Mesothelial cell of epicardium (in vitro differentiated cells): ENCODE results near the gene KIAA2012. TPM values are rescaled to one million over a fixed set of nuclear protein-coding genes. Genes with fewer than 3 reads are reported as not detected.

Experiments
- DNase-seq, 2 experiments: peaks; one replicate each; pipeline ENCODE4 v3.0.0; 2021; ENCODE audit warnings: low spot score in 2 of 2; ENCODE audit not compliant: unreplicated experiment in 2 of 2
- H3K27ac Mint-ChIP-seq: 2 replicates; pipeline ENCODE4 v1.8.0; 2021; ENCODE audit warnings: mixed read lengths
- H3K27me3 Mint-ChIP-seq: 2 replicates; pipeline ENCODE4 v1.8.0; 2021; ENCODE audit warnings: low read depth, mixed read lengths
- H3K36me3 Mint-ChIP-seq: 2 replicates; pipeline ENCODE4 v1.8.0; 2021; ENCODE audit warnings: mixed read lengths
- H3K4me1 Mint-ChIP-seq: 2 replicates; pipeline ENCODE4 v1.8.0; 2021; ENCODE audit warnings: mixed read lengths
- H3K4me3 Mint-ChIP-seq: 2 replicates; pipeline ENCODE4 v1.8.0; 2021; ENCODE audit warnings: mild to moderate bottlenecking, moderate library complexity, mixed read lengths
- H3K9me3 Mint-ChIP-seq: 2 replicates; pipeline ENCODE4 v1.8.0; 2021; ENCODE audit warnings: mixed read lengths
- total RNA-seq: library from RNA; stranded (reverse); gene quantifications from 3 replicates; pipeline ENCODE4 v1.2.1, GENCODE V29; 2021
- TF ChIP-seq, protein P1 (sequence below): fragments of 200-600 bp; sonication (generic); IDR thresholded peaks from one replicate; pipeline ENCODE4 v1.5.0; 2021; ENCODE audit warnings: antibody characterized with exemption; ENCODE audit not compliant: unreplicated experiment

Gene KIAA2012
- total RNA-seq, 1 donor from 2014 or later: 0.45 TPM

DNA sequence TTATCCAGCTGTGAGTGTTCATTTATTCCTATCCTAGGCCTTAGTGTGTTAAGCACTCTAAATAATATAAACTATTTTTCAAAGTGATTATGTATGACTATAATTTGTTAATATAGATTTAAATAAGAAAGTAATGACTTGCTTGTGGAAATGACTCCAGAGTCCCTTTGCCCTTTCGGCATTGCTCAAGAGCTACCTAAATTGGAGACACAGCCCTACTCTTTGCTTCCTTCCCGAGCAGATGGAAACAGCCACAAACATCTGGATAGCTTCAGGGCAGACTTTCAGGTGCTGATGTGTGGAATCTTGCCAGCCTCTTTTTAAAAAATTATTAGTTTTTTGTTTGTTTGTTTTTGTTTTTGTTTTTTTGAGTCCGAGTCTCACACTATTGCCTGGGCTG is 121.4 kb downstream of the KIAA2012 start:
- no peak overlapping the region for H3K27ac Mint-ChIP-seq
- DNase-seq: no peak
- H3K4me3 Mint-ChIP-seq: no peak overlapping the region
- no peaks in the 10 kb centered on the region for H3K36me3 Mint-ChIP-seq
- H3K4me1 Mint-ChIP-seq: no peaks in the 10 kb centered on the region
- TF ChIP-seq, protein P1, sequence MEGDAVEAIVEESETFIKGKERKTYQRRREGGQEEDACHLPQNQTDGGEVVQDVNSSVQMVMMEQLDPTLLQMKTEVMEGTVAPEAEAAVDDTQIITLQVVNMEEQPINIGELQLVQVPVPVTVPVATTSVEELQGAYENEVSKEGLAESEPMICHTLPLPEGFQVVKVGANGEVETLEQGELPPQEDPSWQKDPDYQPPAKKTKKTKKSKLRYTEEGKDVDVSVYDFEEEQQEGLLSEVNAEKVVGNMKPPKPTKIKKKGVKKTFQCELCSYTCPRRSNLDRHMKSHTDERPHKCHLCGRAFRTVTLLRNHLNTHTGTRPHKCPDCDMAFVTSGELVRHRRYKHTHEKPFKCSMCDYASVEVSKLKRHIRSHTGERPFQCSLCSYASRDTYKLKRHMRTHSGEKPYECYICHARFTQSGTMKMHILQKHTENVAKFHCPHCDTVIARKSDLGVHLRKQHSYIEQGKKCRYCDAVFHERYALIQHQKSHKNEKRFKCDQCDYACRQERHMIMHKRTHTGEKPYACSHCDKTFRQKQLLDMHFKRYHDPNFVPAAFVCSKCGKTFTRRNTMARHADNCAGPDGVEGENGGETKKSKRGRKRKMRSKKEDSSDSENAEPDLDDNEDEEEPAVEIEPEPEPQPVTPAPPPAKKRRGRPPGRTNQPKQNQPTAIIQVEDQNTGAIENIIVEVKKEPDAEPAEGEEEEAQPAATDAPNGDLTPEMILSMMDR: no peak
- H3K27me3 Mint-ChIP-seq: peaks cover 3% of the 10 kb centered on the region
- no peaks in the 10 kb centered on the region for H3K9me3 Mint-ChIP-seq

DNA sequence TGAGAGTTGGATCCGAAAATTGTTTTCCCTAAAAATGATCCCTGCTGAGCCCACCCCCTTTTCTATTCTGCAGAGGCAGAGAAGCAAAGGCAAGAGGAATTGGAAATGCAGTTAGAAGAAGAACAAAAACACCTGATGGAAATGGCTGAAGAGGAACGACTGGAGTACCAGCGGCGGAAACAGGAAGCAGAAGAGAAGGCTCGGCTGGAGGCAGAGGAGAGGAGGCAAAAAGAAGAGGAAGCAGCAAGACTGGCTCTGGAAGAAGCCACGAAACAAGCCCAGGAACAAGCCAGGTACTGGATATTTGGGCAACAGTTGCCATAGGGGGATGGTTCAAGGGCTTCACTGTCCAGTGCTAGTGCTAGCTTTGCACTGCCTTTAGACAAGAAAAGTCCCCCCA is 123.7 kb downstream of the KIAA2012 start:
- no peak for DNase-seq
- TF ChIP-seq, protein P1: no peak
- Mint-ChIP-seq H3K4me1 (no peaks in the 10 kb centered on the region), H3K27ac (no peak overlapping the region), H3K4me3 (no peak overlapping the region), H3K27me3 (peaks cover 1% of the 10 kb centered on the region), H3K36me3 (peaks cover 8% of the 10 kb centered on the region), H3K9me3 (no peaks in the 10 kb centered on the region)

DNA sequence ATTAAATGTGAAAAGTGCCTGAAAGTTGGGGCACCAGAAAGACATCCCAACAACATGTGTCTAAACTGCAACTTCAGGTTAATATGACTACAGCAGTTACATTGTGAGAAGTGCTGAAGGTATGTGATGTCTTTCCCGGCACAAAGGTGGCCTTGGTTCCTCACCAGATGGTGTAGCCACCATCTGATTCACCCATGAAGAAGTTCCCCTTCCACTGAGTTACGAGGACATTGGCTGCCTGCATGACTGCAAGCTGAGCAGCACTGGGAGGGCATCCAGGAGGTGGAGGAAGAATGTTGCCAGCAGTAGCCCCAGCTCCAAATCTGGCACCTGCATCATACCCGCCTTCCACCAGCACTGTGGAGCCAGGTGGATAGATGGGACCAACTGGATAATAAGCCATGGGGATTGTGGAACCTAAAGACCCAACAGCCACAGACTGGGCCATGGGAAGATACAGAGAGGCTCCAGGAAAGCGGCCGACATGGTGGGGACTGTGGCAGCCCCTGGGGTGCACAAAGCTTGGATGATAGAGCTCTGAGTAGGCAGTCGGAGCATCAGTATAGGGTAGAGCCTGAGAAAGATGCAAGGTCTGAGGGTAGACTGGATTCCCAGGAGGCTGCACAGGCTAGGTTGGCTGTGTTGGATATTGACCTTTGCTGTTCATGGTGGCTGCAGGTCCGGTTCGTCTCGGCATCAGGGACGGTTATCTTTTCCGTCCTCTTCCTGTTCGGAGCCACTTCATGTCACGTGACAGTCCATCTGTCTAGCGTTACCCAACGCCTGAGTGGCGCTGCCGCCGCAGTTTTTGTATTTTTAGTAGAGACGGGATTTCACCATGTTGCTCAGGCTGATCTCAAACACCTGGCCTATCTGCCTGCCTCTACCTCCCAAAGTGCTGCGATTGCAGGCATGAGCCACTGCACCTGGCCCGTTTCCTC is 128.4 kb downstream of the KIAA2012 start:
- no peaks in the 10 kb centered on the region for H3K4me1 Mint-ChIP-seq
- no peak overlapping the region for H3K27ac Mint-ChIP-seq
- TF ChIP-seq, protein P1: no peak
- peaks cover 1% of the 10 kb centered on the region for H3K27me3 Mint-ChIP-seq
- no peaks in the 10 kb centered on the region for H3K9me3 Mint-ChIP-seq
- no peak for DNase-seq
- peaks cover 20% of the 10 kb centered on the region for H3K36me3 Mint-ChIP-seq
- H3K4me3 Mint-ChIP-seq: no peak overlapping the region

DNA sequence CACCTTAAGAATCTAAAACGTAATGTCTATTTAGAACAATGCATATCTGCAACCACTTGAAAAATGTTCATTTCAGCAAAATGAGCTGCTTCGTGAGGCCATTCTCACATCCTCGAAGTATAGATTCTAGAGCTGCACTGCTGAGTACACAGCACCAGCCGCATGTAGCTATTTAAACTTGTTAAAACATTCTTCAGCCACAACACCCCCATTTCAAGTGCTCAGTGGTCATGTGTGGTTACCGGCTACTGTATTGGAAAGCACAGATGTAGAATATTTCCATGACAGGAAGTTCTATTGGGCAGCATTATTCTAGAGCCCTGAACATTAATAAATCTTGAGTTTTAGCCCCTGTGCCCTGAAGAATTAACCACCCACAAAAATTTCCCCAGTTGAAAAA is 130.3 kb downstream of the KIAA2012 start:
- Mint-ChIP-seq H3K4me3 (no peak overlapping the region), H3K36me3 (peaks cover 25% of the 10 kb centered on the region), H3K4me1 (no peaks in the 10 kb centered on the region), H3K9me3 (no peaks in the 10 kb centered on the region), H3K27ac (no peak overlapping the region), H3K27me3 (peaks cover 1% of the 10 kb centered on the region)
- DNase-seq: no peak
- TF ChIP-seq, protein P1: no peak

DNA sequence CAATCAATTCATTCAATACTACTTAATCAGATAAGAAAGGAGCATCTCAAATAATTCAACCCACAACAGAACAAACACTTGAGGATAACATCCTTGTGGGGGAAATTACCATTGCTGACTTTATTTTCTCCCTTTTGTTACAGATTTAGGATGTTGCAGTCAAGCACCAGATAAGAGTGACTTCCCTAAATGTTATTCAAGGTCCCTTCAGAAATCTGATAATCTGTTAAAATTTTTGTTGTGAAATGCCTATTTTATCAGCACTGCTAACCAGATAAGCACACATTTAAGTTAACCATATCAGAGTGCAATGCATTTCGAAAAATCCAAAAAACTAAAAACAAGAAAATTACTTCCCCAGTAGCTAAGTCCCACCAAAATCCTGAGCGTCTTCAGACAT is 131.8 kb downstream of the KIAA2012 start:
- H3K27me3 Mint-ChIP-seq: no peaks in the 10 kb centered on the region
- TF ChIP-seq, protein P1: no peak
- peaks cover 27% of the 10 kb centered on the region for H3K36me3 Mint-ChIP-seq
- no peaks in the 10 kb centered on the region for H3K9me3 Mint-ChIP-seq
- H3K27ac Mint-ChIP-seq: no peak overlapping the region
- DNase-seq: no peak
- H3K4me1 Mint-ChIP-seq: peaks cover 2% of the 10 kb centered on the region
- H3K4me3 Mint-ChIP-seq: no peak overlapping the region
